ENCODE data around the gene OR2L13. TPM values are rescaled to one million over a fixed set of nuclear protein-coding genes. Genes with fewer than 3 reads are reported as not detected.

Gene OR2L13
- polyA plus RNA-seq, 1 experiment: not detected

- no peaks in the 10 kb centered on the region for H3K36me3 ChIP-seq (ENCODE audit: control insufficient read depth, insufficient read depth, low read length)
- DNase-seq (ENCODE audit: low read depth): no peak
- TF ChIP-seq, protein P1, sequence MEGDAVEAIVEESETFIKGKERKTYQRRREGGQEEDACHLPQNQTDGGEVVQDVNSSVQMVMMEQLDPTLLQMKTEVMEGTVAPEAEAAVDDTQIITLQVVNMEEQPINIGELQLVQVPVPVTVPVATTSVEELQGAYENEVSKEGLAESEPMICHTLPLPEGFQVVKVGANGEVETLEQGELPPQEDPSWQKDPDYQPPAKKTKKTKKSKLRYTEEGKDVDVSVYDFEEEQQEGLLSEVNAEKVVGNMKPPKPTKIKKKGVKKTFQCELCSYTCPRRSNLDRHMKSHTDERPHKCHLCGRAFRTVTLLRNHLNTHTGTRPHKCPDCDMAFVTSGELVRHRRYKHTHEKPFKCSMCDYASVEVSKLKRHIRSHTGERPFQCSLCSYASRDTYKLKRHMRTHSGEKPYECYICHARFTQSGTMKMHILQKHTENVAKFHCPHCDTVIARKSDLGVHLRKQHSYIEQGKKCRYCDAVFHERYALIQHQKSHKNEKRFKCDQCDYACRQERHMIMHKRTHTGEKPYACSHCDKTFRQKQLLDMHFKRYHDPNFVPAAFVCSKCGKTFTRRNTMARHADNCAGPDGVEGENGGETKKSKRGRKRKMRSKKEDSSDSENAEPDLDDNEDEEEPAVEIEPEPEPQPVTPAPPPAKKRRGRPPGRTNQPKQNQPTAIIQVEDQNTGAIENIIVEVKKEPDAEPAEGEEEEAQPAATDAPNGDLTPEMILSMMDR (IDR thresholded peaks at IDR 0.05; ENCODE audit: insufficient read depth, low read depth, low read length): no peak
- H3K27me3 ChIP-seq (ENCODE audit: control insufficient read depth, insufficient read depth, low read length): no peaks in the 10 kb centered on the region
- POLR2A ChIA-PET: no interaction called here
- H3K4me3 ChIP-seq (ENCODE audit: low read depth, low read length): no peak overlapping the region
- CTCF ChIA-PET: no interaction called here
These were observed 16.2 kb downstream of the OR2L13 start for GRCh38 chr1:248111157-248111556.

DNA sequence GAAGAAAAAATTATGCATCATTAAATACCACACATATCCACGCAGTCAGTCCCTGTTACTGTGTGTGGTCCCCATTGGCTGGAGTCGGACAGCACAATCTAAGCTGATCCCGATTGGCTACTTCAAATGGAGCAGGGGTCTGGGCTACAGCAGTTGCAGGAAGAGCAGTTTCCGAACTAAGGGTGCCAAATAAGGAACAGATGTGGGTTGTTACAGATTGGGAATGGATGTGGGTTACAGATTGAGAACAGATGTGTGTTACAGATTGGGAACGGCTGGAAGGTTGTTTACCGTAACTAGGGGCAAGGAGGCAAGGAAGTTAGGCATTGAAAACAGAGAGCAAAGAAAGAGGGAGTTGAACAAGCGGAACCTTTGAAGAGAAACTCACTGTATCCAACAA lies 19.9 kb downstream of the OR2L13 start:
- no peak overlapping the region for H3K4me3 ChIP-seq (ENCODE audit: low read depth, low read length)
- TF ChIP-seq, protein P1 (IDR thresholded peaks at IDR 0.05; ENCODE audit: insufficient read depth, low read depth, low read length): no peak
- no peak for DNase-seq (ENCODE audit: low read depth)
- ChIA-PET CTCF (no interaction called here), POLR2A (no interaction called here)
- no peaks in the 10 kb centered on the region for H3K27me3 ChIP-seq (ENCODE audit: control insufficient read depth, insufficient read depth, low read length)
- no peaks in the 10 kb centered on the region for H3K36me3 ChIP-seq (ENCODE audit: control insufficient read depth, insufficient read depth, low read length)

- Histone ChIP-seq H3K4me3 (ENCODE audit: low read depth, low read length) (no peak overlapping the region), H3K27me3 (ENCODE audit: control insufficient read depth, insufficient read depth, low read length) (no peaks in the 10 kb centered on the region), H3K36me3 (ENCODE audit: control insufficient read depth, insufficient read depth, low read length) (no peaks in the 10 kb centered on the region)
- CTCF ChIA-PET: no interaction called here
- TF ChIP-seq, protein P1 (IDR thresholded peaks at IDR 0.05; ENCODE audit: insufficient read depth, low read depth, low read length): no peak
- DNase-seq (ENCODE audit: low read depth): no peak
- POLR2A ChIA-PET: no interaction called here
These were observed 32.7 kb downstream of the OR2L13 start for GRCh38 chr1:248127653-248128052.

DNA sequence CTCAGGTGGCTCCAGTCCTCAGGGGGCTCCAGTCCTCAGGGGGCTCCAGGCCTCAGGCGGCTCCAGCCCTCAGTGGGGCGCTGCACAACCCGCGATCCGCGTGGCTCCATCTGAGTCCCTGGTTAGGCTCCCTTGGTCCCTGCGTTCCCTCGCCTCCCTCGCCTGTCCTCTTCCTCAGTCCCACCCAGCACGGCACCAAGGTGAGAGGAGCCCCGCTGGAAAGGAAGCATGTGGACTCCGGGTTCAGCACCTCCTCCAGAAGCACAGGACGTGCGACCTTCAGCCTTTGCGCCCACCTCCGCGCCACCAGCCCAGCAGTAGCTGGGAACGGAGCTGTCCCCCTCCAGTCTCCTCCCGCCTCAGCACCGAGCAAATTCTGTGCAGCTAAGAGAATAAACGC lies 41.8 kb downstream of the OR2L13 start:
- ChIA-PET POLR2A (no interaction called here), CTCF (interaction anchor here (0.6 kb wide), 1 partner anchor 786 kb away, joined by 3 read pairs; no protein-coding TSS in a partner anchor)
- no peaks in the 10 kb centered on the region for H3K36me3 ChIP-seq (ENCODE audit: control insufficient read depth, insufficient read depth, low read length)
- TF ChIP-seq, protein P1 (IDR thresholded peaks at IDR 0.05; ENCODE audit: insufficient read depth, low read depth, low read length): no peak
- no peak overlapping the region for H3K4me3 ChIP-seq (ENCODE audit: low read depth, low read length)
- no peak for DNase-seq (ENCODE audit: low read depth)
- H3K27me3 ChIP-seq (ENCODE audit: control insufficient read depth, insufficient read depth, low read length): no peaks in the 10 kb centered on the region

GRCh38 chr1:248140846-248141245 lies 45.9 kb downstream of the OR2L13 start:
- Histone ChIP-seq H3K4me3 (ENCODE audit: low read depth, low read length) (no peak overlapping the region), H3K27me3 (ENCODE audit: control insufficient read depth, insufficient read depth, low read length) (no peaks in the 10 kb centered on the region), H3K36me3 (ENCODE audit: control insufficient read depth, insufficient read depth, low read length) (no peaks in the 10 kb centered on the region)
- POLR2A ChIA-PET: no interaction called here
- no peak for DNase-seq (ENCODE audit: low read depth)
- CTCF ChIA-PET: no interaction called here
- TF ChIP-seq, protein P1 (IDR thresholded peaks at IDR 0.05; ENCODE audit: insufficient read depth, low read depth, low read length): no peak
